HG02571 (cell line): Measurements from ENCODE around the gene MED25.

ENCODE experiments used
- ATAC-seq: cut with Tn5 transposase; IDR thresholded peaks from one replicate; pipeline ENCODE4 v1.9.1; 2021; ENCODE audit warnings: mild to moderate bottlenecking, moderate library complexity; ENCODE audit not compliant: unreplicated experiment

MED25 gene

DNA sequence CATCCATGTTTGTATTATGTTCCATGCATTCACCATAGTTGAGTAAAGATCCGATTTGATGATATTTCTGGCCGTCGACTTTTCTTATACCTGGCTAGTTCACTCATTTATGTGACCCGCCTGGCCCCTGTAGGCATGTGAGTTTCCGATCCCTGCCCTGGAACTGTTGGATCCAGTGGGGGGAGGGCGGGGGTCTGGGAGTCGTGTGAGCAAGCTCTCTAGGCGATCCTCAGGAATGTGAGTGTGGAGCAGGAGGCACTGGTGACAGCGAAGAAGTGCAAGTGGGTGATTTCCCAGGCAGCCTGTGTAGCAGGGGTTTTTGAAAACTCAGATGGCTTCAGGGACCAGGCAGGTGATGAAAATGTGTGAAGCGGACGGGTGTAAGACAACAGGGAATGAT lies 22.2 kb downstream of the MED25 start:
- no peak for ATAC-seq

DNA sequence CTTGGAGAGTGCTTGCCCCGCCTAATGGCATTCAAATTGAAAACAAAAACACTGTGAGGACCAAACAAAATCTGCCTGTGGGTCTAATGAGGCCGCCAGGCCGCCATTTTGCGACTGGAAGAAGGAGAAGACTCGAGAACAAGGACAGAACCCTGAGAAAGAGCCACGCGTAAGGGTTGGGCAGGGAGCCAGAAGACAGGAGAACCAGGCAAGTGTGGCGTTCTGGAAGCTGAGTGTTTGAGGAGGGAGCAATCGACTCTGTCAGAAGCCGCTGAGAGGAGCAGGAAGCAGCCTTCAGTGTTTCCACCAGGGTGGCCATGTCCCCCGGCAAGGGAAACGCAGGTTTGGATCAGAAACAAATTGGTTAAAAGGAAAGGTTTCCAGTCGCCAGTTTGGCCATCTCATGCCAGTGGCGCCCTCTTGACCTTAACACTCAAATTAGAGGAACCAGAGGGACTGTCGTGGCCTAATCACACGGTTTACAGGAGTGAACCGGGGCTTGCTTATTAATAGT lies 22.7 kb downstream of the MED25 start:
- ATAC-seq = no peak

DNA sequence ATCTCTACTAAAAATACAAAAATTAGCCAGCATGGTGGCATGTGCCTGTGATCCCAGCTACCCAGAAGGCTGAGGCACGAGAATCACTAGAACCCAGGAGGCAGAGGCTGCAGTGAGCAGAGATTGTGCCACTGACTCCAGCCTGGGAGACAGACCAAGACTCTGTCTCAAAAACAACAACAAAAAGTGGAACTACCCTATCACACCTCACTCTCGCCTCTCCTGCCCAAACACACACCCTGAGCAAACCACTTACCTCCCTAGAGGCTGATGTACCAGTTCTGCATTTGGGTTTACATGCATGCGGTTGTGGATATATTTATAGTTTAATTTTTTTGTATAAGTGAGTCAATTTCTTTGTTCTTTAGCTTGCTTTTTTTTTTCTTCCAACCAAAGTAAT lies 25.2 kb downstream of the MED25 start:
- ATAC-seq = no peak

DNA sequence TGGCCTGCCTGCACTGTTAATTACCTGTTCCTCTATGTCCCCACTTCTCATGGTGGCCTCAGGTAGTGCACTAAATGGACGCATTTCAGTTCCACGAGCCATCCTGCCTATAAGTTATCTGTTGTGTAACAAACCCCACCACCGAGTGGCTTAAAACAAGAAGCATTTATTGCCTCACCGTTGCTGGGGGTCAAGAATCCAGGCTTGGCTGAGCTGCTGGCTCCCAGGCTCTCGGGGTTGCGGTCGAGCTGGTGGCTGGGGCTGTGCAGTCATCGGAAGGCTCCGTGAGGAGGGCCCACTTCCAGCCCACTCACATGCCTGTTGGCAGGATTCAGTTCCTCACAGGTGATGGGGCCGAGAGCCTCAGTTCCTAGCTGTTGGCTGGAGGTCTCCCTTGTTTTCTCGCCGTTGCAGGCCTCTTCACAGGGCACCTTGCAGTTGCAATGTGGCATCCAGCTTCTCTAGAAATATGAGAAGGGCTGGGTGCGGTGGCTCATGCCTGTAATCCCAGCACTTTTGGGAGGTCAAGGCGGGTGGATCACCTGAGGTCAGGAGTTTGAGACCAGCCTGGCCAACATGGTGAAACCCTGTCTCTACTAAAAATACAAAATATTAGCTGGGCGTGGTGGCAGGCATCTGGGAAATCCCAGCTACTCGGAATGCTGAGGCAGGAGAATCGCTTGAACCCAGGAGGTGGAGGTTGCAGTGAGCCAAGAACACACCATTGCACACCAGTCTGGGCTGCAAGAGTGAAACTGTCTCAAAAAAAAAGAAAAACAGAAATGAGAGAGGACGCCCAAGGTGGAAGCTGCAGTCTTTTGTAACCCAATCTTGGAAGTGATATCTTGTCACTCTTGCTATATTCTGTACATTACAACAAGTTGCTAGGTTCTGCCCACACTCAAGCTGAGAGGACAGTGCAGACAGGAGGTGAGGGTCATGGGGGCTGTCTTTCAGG lies 26.3 kb downstream of the MED25 start:
- ATAC-seq = no peak

DNA sequence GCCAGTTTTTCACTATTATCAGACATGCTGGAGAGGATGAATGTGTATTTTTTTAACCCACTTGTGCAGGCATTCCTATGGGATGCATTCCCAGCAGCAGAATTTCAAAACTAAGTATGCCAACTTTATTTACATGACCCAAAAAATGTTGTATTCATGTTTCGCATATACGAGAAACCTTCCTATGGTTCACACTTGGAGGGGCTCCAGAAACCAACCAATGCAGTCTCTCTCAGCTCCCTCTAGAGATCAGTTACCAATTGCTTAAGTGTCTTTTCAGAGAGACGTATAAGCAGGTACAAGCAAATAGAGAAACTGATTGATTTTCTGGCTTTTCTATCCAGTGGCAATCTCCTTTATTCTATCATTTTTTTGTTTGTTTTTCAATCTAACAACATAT lies 27.3 kb downstream of the MED25 start:
- no peak for ATAC-seq

DNA sequence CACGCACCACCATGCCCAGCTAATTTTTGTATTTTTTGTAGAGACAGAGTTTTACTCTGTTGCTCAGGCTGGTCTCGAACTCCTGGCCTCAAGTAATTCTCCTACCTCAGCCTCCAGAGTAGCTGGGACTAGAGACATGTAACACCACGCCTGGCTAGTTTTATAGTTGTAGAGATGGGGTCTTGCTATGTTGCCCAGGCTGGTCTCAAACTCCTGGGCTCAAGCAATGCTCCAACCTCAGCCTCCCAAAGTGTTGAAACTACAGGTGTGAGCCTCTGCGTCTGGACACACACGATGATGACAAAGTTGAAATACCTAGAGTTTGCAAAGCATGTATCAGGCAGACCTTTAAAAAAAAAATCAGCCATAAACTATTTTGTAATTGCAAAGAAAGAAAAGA lies 28.3 kb downstream of the MED25 start:
- no peak for ATAC-seq

DNA sequence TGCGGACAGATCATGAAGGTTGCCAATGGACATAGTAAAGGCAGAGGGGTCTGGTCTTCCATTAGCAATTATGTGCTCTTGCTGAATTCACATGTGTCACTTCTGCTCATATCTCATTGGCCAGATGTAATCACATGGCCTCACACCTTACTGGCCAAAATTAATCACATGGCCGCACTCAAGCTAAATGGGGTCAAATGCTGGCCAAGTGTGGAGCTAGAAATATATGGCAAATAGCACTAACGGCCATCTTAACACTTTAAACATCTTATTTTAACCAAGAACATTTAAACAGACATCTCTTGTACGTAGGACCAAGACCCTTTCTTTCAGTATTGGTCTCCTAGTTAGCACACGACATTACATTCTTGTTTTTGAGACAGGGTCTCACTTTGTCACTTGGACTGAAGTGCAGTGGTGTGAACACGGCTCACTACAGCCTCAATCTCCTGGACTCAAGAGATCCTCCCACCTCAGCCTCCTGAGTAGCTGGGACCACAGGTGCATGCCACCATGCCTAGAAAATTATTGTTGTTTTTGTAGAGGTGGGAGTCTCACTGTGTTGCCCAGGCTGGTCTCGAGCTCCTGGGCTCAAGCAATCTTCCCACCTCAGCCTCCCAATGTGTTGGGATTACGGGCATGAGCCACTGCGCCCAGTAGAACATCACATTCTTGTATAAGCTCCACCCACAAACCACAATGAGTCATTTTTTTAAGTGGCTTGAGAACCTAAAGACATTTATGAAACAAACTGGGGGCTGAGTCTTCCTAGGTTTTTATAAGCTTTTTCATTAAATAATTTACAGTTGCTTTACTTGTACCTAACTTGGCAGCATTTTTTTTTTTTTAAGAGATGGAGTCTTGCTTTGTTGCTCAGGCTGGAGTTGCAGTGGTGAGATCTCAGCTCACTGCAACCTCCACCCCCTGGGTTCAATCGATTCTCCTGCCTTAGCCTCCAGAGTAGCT lies 29.9 kb downstream of the MED25 start:
- ATAC-seq = no peak

DNA sequence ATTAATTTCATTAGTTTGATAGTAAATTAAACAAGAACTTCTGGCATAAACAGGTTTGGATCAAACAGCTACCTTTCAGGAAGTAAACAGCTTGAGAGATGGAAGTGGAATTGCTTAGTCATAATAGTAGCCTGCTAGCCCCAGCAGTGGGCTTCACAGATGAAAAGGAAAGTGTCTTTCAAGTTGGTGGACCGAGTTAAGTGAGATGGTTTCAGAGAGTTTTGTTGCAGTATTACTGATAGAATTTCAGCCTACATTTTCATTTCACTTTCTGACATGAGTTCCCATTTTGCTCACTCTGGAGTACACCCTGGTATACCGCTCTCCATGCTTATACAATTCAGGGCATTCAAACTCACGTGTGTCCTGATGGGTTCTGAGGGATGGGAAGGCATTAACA lies 30.8 kb downstream of the MED25 start:
- no peak for ATAC-seq

DNA sequence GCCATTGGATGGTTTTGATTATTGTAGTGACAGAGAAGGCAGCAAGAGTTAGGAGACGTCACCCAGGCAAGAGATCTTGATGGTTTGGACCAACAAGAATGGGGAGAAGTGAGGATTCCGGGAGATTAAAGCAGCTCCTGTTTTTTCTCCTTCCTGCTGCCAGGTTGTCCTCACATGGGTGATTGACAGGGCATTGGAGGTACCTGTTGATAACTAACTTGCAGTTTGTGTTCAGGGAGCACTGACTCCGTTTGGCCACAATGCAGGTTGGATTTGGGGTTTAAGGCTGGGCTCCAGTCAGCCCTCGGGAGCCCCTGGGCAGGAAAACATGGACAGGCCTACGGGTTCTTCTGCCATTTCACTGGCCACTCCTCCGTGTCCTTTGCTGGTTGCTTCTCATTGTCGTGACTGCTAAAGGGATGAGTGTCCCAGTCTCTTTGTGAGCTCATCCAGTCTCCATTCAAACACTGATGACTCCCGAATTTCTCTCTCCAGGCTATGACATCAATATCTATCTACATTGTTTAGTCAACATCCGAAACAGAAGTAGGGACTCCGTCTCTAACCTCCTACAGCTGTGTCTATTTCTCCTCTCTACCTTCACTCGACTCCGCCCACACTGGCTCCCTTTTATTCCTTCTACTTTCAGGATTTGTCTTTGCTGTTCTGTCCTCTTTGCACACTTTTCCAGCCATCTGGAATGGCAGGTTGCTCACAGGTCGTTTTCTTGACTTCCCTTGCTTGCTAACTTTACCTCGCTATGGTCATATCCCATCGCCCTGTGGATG lies 31.5 kb downstream of the MED25 start:
- no peak for ATAC-seq

DNA sequence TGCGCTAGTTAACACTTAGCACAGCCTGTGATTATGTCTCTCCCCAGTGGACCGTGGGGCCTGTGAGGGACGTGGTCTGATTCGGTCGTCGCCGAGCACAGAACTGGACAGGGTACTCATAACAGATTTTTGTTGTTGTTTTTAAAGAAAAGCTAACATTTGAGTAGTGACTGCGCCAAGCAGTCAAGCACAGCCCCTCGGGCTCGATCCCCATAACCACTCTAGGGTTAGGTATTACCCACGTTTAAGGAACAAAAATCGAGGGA lies 32.1 kb downstream of the MED25 start:
- no peak for ATAC-seq

DNA sequence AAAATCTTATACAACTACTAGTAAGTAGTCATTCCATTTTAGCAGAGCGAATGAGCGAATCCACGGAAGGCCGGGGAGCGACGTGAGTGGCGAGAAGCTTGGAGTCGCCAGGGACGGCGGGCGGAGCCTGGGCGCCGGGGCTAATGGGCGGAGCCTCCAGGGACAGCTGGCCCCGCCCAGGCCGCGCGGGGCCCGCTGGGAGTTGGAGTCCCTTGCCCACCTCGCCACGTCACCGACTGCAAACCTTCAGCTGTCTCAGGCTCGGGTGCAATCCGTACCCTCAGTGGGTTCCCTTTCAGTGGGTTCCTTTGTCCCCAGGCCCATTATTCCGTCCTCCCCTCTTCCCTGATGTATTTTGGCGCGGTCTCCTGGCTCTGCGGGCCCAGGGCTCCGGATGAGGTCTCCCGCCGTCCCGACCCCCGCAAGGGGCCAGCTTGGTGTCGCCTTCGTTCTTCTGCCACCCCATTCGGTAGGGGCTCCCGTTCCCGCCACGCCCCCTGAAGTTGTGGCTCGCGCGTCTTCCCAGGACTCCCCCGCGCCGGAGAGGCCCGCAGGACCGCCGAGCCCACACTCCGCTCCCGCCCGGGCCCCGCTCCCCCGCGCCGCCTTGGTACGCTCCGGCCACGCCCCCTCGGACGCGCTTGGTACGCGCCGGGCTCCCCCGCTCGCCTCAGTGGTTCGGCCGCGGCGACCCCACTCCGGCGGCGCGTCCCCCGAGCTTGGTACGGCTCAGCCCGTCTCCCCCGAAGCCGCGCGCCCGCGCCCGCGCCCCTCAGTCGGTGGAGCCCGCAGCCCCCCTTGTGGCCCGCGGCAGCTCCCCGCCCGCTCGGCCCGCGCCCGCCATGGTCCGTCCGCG lies 32.6 kb downstream of the MED25 start, which contains the start of gene PTOV1:
Gene PTOV1, plus strand, starts transcription at position 673 of the 856 bp plus-strand sequence.
- peak; percentile 73 for ATAC-seq

DNA sequence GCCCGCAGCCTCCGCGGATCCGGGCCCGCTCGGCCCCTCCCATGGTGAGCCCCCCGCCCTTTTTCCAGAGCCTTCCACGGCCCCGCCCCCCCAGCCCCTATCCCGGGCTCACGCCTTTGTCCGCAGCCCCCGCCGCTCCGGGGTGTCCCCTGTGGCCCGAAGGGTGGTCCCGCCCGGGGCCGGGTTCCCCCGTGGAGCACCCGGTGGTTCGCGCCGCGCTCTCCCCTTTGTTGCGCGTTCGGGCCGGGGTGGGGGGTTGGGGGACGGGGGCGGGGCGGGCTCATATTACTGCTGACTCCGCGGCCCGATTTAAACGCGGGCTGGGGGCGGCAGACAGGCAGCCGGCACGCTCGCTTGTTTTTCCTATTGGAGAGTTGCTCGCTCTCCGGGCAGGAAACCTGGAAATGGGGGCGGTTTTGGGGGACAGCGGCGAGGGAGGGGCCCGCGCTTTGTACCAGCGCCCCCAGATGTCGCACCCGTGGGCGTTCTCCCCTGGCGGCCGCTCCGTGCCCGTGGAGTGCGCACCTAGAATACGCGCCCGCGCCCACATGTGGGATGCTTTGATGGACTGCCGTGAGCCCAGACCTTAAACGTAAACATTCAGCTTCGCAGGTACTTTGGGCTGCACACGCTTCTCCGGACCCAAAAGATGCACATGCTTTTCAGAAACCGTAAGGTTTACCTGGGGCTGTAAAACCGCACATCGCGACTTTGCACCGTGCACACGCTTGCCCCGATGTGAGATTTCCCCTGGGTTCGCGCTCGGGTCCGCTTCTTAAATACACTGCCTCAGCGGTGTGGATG lies 33.6 kb downstream of the MED25 start:
- no peak for ATAC-seq

DNA sequence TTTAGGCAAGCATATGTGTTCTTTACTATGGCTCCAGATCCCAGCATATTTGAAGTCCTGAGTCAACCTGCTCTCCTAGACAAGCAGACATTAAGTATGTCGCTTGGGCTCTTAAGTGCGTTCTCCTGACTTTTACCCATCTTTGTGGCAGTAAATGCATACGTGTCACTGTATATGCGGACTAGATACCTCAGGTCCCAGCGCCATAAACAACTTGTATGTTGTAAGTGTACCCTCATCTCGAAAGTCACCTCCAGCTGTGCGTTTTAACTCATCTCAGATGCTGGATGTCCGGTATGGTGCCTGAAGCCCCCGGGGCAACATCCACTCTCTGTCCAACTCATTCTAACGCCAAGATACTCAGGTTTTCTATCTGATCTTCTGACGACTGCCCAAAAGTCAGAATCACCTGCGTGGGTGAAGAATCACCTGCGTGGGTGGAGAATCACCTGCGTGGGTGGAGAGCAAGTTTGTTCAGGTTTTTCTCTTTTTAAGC lies 34.6 kb downstream of the MED25 start:
- no peak for ATAC-seq

DNA sequence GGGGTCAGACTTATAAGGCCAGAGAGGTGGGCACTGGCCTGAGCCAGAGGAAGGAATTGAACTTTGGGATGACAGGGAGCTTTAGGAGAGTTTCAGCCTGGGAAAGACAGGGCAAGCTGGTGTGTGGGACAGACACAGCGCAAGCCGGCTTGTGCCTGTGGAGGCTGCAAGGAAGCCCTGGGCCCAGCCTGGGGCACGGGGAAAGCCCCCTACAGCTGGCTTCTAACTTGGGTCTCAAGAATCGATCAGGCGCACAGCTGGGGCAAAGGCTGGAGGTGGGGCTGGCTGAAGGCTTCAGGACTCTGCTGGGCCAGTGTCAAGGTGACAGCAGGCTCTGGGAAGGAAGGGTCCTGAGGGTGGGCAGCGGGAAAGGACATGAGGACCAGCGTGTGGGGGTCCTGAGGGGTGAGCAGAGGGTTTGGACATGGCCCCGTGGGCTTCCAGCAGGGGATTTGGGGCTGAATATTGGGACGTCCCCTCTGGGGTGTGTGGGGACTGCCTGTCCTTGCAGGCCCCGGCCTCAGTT lies 35.8 kb downstream of the MED25 start:
- ATAC-seq = no peak

DNA sequence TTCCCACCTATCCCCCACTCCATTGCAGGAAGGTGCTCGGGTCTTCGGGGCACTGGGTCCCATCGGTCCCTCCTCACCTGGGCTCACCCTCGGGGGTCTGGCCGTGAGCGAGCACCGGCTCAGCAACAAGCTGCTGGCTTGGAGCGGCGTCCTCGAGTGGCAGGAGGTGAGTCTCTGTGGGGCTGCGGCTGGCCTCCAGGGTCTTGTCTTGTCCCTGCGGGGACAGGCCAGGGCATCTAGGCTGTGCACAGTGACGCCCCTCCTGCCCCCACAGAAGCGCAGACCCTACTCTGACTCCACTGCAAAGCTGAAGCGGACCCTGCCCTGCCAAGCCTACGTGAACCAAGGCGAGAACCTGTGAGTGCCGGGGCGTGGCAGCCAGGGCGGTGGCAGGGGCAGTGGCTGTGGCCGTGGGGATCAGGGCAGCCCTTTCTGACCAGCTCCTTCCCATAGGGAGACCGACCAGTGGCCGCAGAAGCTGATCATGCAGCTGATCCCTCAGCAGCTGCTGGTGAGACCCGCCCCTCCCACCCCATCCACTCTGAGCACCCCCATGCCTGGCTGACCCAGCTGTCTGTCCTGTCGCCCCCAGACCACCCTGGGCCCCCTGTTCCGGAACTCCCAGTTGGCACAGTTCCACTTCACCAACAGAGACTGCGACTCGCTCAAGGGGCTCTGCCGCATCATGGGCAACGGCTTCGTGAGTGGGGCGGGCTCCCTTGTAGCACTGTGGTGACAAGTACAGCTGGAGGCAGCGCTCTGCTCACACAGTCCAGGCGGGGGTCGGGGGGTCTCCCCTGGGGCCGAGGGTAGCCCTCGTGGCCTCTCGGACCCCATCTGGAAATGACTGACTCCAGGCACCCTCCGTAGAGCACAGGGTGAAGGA lies 36.5 kb downstream of the MED25 start:
- ATAC-seq = no peak

DNA sequence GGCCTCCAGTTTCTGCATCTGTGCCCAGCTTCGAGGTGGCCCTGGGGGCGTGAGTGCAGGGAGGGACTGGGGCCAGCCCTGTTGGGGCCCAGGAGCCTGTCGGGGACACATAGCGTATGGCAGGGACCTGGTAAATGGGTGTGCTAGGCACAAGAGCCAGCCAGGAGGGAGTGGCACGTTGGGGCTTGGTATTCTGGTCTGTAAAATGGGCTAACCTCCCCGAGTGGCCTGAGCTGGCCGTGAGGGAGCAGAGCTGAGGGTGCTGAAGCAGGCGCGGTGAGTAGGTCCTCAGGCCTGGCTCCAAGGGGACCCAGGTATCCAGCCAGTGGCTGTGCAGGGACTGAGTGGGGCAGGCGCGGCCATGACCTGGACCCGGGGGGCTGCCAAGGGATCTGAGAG lies 37.2 kb downstream of the MED25 start:
- no peak for ATAC-seq

DNA sequence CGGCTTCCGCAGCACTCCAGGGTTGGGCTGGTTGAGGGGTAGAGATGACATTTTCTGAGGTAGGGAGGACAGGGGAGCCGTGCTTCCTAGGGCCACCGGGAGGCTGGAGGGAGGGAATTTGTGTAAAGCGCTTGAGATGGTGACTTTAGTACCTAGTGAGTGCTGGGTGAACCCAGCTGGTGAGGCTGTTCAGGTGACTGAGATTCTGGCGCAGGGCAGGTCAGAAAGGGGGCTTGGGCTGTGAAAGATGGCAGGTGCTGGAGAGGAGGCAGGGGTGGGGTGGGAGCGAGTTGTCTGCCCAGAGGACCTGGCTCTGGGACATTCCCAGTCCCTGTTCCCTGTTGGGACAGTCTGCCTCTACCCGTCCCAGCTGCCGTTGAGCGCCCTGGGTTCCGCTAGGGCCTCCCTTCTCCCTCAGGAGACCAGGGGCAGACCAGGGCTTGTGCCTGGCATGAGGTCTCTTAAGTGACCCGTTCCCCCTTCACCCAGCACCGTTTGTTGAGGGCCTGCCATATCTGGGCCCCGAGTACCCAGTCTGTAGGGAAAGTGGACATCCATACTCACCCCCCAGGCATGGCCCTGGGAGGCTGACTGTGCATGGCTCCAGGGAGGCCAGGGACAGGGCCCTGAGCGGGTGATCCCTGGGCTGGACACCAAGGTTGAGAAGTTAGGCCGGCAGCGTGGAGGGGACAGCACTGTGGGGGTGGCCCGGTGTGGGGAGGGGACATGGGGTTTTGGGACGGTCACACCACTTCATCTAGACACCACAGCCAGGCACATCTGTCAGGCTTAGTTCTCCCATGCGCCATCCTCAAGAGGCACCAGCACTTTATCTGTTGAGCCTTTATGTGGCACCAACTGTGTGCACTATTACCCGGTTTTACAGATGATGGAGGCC lies 37.8 kb downstream of the MED25 start:
- ATAC-seq = no peak
